ENCODE results near the gene UFM1.
"Not testable (repeated sequence)": the region's sequence is repeated elsewhere in the genome, so short reads cannot be mapped to it uniquely, and the experiment has no call there.

Gene UFM1

DNA sequence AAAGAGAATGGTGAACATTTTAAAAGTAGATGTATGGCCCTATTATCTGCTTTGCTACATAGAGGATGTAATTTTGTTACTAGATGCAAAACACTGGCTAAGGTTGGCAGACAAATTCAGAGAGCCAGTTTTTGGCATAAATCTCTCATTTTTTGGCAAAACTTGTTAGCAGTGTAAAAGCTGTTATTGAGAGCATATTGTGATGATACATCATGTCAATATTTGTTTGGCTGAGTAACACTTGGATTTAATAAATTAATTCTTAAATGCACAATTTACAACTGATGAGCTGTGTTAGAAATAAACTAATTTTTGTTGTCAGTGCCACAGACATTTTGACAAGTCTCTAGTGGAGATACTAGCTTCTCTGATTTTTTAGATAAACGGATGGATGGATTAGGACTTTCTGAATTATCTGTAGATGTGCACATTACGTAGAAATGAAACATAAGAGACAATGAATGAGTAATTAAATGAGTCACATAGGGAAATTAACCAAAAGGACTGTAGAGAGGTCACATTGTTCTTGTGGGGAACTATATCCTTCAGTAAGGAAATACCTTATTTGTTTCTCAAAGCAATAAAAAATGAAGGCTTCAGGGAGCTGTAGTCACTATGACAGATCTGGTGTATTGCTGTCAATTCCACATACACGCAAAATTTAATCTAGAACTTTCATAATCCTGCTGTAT is 17.4 kb downstream of the UFM1 start:
- DNase-seq, result no peak

DNA sequence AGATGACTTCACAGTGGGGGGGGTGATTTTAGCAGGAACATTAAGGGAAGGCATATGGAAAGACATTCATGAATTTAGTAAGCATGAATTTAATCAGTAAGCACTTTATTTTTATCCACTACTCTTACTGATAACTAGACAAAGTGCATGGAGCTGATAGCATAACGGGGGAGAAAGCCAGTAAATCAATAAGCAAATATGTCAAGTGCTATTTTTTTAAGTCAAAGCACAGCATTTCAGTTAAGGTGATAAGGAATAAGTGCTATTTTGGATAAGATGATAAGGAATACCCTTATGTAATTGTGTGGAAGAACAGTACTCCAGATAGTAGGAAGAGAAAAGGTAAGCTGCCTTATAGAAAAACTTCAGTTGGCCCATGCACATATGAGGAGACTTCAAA is 19.4 kb downstream of the UFM1 start:
- DNase-seq, result no peak

DNA sequence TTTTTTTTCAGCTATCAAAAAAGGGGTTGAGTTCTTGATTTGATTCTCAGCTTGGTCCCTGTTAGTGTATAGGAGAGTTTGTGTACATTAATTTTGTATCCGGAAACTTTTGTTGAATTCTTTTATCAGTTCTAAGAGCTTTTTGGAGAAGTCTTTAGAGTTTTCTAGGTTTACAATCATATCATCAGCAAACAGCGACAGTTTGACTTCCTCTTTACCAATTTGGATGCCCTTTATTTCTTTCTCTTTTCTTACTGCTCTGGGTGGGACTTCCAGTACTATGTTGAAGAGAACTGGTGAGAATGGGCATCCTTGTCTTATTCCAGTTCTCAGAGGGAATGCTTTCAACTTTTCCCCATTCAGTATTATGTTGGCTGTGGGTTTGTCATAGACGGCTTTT is 20.4 kb downstream of the UFM1 start:
- DNase-seq, result not testable (repeated sequence)

DNA sequence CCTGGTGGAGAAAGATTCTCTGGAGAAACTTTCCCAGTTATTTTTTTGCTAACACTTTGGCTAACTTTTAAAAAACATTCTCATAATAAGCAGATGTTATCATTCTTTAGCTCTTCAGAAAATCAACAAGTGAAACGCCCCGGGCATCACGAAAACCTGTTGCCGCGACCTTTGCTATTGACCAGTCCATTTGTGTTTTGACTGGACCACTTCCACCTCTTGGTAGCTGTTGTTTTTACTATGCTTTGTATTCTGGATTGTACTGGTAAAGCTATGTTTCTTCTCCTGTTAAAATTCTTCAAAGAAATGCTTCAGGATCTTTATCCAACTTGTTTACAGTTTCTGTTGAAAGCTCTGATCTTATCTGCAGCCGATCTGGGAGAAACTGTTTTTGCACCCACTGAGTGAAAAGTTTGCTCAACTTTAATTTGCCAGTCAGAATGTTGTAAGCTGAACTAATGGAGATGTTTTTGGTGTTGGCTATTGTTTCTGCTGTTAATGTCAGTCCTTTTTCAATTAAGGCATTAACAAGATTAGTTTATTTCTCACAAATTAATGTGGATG is 23.3 kb downstream of the UFM1 start:
- no peak for DNase-seq

DNA sequence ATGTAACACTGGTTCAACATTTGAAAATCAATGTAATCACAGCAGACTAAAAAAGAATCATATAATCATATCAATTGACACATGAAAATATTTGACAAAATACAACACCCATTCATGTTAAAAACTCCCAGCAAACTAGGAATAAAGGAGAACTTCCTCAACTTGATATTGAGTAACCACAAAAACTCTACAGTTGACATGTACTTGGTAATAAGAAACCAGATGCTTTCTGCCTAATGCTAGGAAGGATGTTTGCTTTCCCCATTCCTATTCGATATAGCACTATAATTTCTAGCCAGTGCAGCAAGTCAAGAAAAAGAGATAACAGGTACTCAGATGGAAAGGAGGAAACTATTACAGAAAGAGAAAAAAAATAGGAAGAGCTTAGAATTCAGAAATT is 26.9 kb downstream of the UFM1 start:
- DNase-seq, result no peak

DNA sequence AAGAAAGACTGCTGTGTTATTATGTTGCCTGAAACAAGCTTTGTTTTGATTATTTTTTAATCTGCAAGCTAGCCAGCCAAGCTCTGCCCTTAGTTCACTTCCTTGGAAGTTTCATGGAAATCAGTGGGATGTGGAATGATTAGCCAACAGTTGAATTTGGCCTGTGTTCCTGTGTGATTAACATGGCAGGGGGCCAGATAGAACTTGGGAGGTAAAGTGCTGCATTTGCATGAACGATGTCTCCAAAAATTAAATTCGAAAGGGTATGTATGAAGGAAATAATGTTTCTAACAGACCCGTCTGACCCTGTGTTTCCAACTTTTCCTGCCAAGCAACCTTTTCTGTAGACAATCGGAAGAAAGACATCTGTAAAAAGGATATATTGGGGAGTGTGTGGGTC is 32.2 kb downstream of the UFM1 start:
- DNase-seq, result no peak

DNA sequence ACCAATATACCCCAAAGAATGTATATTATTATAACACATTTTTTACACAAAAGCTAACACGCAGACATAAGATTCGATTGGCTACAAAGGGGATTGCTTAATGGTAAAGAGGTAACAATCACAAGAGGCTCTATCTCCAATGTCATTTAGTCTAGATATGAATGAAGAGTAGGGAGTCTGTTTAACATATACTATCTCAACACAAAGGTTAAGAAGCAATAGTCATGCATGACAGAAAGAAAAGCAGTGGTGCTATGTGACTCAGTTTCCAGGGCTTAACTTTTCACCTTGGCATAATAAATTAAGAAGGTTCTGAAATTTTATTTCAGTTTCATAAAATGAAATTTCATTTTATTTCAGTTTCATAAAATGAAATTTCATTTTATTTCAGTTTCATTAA is 33.3 kb downstream of the UFM1 start:
- DNase-seq, result no peak

DNA sequence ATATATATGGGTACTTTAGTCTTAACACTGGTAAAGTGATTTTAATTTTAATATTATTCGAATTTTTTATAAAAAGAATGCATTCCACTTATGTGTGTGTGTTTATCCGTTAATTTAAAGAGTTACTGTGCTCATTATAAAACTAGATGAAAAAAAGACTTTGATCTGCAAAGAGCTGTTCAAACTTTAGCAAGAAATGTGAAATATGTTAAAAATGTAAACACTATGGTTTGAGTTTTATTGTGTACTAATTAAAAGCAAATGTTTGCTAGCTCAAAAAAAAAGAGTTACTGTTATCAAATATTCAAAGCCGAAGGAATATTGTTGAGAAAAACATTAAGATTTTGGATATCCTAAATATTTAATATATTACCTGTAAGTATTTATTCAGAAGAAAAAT is 34.5 kb downstream of the UFM1 start:
- DNase-seq, result no peak

DNA sequence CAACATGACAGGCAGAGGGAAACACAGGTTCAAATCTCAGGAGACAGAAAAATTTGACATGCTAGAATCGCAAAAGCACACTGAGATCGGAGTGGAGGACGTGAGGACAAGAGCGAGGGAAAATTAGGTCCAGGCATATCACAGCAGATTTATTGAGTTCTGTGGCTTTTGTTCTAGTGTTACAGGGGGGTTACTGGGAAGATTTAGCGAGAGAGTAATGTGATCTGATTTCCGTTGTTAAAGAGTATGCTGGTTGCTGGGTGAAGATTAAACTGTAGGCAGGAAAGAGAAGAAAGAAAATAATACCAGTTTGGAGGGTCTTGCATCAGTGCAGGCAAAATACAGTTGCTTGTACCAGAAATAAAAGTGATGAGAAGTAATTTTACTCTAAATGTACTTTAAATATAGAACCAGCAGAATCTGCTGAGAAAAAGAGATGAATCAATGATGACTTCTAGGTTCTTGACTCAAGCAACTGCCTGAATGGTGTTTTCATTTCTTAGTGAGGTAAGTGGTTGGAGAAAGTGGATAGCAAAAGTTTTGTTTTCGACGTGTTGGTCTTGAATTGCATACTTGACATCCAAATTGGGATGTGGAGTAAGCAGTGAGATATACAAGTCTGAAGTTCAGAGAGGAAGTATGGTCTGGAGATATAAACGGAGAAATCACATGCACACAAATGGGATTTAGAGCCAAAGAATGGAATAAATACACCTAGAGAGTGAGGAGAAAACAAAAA is 35.7 kb downstream of the UFM1 start:
- no peak for DNase-seq

DNA sequence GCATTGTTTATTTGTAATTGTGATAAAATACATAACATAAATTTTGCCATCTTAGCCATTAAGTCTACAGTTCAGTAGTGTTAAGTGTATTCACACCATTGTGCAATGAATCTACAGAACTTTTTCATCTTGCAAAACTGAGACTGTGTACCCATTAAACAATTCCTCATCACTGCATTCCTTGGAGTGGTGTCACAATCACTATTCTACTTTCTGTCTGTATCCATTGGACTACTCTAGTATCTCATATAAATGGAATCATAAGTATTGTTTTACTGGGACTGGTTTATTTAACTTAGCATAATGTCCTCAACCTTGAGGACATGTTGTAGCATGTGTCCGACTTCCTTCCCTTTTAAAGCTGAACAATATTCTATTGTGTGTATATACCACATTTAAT is 36.8 kb downstream of the UFM1 start:
- no peak for DNase-seq

DNA sequence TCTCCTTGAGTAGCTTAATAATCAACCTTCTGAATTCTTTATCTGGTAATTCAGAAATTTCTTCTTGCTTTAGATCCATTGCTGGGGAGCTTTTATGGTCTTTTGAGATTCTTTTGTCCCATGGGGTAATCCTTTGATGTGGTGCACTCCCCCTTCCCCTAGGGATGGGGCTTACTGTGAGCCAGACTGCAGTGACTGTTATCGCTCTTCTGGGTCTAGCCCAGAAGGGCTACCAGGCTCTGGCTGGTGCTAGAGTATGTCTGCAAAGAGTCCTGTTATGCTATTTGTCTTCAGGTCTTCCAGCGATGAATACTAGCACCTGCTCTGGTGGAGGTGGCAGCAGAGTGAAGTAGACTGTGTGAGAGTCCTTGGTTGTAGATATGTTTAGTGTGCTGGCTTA is 41.7 kb downstream of the UFM1 start:
- no peak for DNase-seq

DNA sequence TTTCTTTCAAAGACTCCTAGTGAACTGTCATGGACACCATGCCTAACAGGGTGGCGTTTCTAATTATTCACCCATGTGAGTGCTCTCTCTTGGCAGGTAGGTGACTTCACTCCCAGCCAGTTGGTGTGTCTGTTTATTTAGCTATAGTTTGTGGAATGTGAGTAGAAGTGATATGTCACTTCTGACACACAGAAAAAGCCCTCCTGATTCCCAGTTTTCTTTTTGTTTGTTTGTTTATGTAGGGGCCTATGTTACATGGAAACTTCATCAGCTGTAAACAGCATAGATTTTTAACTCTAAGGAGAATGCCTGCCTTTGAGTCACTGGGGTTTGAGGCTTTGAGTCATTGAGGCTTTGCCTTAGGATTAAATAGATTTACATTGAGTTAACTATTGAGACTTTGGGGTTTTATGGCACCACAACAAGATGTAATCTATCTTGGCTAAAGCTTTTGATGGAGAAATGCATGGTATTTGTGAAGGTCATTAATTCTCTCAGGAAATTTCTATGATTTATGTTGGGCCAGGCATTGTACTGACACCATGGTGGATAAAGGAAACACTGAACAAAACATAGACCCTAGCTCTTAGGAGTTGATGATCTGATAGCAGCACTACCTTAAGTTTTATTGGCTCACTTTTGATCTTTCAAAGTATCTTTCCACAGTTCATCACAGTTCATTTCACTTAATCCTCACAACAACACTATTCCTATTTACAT is 45.3 kb downstream of the UFM1 start:
- no peak for DNase-seq

DNA sequence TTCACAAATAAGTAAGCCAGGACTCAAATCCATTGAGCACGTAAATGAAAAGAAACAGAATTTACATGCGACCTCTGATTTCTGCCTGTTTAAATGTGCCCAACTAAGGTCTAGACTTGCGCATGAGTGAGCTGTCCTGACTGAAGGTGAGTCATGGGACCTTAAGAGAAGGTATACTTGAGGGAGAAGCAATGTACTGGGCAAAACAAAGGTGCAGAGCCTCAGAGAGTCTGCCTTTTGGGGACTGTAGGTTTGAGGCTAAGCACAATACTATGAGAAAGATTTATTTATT is 45.8 kb downstream of the UFM1 start:
- no peak for DNase-seq

DNA sequence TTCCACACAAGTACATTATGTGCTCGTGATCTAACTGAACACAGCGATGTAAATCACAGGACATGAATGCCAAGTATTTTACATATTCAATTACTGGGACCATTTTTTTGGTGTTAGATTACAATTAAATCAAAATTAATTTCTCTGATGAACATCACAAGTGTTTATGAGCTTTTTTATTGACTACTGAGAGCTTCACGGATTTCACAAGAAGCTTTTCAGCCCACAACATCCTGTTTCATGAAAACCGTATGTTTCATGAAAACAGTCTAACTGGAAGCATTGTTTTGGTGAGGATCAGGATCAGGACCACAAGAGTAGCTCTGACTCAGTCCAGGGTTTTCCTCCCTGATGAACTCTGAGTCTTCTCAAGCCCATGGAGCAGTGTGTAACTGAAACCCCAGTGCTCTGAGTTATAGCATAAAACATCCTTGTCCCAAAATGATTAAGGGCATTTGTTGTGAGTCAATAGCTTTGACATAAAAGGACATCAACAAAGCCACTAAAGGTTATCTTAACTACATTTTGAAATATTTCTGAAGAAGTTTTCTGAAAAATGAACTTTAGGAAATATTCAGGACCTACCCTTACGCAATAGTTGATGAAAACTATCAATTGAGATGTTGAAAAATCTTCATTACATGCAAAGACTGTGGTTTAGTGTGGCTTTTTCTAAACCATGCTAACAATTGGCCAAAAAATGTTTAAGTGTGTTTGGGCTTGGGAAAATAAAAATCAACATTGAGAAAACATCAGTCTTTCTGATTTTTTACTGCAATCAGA is 49.3 kb downstream of the UFM1 start:
- no peak for DNase-seq

DNA sequence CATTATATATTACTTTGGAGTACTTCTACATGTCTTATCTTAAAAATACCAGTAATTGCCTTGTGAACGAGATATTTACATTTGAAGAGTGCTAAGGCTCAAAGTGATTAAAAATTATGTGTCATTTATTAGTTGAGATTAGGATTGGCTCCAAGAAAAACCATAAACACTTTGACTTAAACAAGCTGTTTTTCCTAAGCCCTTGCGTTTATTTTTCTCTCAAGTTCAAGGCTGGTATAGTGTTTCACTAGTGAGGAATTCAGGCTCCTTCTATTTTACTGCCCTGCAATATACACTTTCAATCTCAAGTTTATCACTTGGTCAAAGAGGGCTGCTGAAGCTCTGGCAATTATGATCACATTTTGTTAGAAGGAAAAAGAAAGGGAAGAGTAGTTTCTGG is 49.9 kb downstream of the UFM1 start:
- DNase-seq, result no peak

DNA sequence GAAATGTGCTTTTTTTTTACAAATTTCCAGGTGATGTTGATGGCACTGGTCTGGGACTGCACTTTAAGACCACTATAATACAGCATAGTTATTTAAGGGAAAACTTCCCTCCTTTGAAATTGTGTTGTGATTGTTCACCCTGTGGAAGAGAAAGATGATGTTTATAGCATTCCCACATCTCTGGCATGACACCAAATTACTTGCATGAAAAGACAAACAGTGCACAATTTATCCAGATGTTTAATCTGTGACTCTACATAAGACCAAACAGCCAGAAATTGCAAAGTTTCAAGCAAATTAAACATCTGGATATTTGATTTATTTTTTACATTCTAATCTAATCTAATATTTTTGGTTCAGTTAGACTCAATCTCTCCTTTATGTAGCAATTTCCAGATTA is 51.6 kb downstream of the UFM1 start:
- no peak for DNase-seq

DNA sequence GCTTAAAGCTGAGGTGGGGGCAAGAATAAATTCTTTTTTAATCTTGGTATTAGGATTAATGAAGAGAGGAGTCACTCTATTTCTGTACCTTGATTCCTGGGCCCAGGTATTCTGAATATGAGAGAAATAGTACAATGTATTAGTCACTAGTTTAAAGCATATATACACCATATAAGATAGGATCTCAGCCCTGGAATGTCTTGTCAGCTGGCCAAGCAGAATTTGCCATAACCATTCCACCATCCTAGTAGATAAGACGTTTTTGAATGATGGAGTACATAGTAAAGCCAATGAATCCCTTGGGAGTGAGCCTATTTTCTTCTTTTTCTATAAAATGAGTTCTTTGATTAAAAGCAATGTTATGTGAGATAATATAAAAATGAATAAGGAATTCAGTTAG is 55.6 kb downstream of the UFM1 start:
- DNase-seq, result no peak

DNA sequence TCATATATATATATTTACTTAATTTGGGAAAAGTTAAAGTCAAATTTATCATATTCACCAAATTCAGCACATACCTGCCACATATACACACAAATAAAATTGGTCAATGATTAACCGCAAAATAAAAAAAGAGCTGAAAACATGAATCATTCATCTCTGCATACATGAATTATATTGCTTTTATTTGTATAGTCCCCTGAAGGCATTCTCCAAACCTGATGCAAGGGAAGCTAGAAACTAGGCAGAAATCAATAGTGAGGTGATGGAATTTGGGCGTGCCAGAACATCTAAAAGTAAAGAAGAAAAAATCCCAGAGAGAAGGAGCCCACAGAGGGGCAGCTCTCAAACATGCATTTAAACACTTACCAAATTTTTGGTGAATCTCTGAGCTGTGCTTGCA is 60.1 kb downstream of the UFM1 start:
- no peak for DNase-seq

DNA sequence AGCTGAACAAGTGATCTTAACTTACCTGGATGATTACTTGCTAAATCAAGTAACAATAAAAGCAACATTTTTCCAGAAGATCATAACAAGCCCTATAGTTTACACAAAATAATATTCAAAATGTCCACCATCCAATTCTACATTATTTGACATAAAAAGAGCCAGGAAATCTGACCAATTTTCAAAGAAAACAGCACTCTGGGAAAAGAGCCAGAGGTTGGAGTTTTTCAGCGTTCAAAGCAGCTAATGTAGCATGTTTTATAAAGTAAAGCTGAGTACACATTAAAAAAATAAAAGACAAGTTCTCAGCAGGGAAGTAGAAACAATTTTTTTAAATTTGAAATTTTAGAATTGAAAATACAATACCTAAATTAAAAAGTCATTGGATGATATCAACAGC is 62.6 kb downstream of the UFM1 start:
- no peak for DNase-seq
